Body of pancreas (tissue), 4 donors: Measurements from ENCODE around the gene TUBA8.

Experiments used
- CTCF ChIP-seq, 7 experiments: fragments of 450-650 bp in 4 of 7; fragments of 200-600 bp in 3 of 7; sonication (generic) in 3 of 7; IDR thresholded peaks; one replicate each; pipeline ENCODE4 v1.5.1; 2016 to 2019; ENCODE audit warnings: antibody characterized with exemption in 7 of 7
- POLR2A ChIP-seq, 3 donors: fragments of 450-650 bp; IDR thresholded peaks; one replicate each; pipeline ENCODE4 v1.6.1; 2016; ENCODE audit warnings: antibody characterized with exemption in 3 of 3, mild to moderate bottlenecking in 2 of 3

- TF ChIP-seq CTCF (IDR thresholded peaks at IDR 0.05) = no peak
- TF ChIP-seq POLR2A (IDR thresholded peaks at IDR 0.05) = no peak
Measured at GRCh38 chr22:18103527-18104269, 6.9 kb upstream of the TUBA8 start.
